HG02678 (cell line): ENCODE data around the gene RNF19B.

Source experiments
- ATAC-seq: cut with Tn5 transposase; IDR thresholded peaks from one replicate; pipeline ENCODE4 v1.9.1; 2021; ENCODE audit warnings: mild to moderate bottlenecking, moderate library complexity; ENCODE audit not compliant: unreplicated experiment

Gene RNF19B

DNA sequence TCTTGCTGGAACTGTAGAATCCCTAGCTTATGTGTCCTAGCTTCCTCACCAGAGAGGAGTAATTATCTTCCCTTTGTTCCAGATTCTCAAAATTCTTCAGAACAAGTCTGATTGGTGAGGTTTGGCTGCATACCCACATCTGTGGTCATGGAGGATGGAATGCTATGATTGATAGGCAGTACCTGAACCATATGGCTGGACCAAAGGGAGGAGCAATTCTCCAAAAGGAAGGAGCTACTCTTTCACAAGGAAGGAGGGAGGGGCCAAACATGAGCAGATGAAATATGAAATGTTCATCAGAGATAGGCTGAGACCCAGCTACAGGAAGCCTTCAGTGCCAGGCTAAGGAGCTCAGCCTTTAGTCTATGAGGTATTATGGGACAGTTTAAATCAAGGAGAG is 5.0 kb upstream of the RNF19B start:
- ATAC-seq = no peak

DNA sequence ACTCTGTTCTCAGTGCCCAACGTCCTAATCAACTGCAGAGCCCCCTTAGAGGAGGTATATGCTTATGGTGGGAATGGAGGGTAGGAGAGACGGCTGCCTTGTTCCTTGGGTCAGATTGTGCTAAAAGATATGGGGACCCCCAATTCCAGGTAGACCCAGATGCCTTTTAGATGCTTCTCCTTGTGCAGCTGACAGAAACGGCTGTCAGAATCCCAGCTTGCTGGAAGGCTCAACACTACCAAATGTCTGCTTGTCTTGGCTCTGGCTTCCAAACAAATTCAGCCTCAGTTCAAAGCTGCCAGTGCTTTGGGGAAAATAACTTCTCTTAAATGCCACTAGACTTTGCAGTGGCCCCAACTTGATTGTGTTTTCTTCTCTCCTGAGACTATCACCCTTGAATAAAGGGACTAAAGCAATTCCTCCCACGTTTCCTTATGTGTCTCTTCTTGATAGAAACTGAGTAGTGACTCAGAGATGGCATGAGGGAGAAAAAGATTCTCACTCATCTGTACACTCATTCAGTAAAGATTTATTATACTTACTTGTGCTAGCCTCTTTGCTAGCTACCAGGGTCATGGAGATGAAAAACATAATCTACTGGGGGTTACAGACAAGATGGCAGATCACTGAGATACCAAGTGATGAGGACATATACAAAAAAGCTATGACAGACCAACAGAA is 3.4 kb upstream of the RNF19B start:
- ATAC-seq = no peak

DNA sequence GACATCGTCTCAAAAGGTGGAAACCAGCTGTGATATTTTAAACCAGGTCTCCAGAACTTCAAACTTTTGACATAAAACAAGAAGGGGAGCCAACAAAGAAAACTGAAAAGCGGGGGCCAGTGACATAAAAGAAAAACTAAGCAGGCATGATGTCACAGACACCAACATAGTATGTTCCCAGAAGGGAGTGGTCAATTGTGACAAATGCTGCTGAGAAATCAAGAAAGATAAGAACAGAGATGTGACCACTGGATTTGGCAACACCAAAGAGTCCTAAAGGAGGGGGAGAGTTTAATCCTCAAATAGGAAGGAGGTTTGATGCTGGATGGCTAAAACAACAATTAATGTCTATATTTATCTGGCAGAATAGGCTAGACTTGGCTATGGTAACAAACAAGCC is 2.3 kb upstream of the RNF19B start:
- ATAC-seq = no peak

DNA sequence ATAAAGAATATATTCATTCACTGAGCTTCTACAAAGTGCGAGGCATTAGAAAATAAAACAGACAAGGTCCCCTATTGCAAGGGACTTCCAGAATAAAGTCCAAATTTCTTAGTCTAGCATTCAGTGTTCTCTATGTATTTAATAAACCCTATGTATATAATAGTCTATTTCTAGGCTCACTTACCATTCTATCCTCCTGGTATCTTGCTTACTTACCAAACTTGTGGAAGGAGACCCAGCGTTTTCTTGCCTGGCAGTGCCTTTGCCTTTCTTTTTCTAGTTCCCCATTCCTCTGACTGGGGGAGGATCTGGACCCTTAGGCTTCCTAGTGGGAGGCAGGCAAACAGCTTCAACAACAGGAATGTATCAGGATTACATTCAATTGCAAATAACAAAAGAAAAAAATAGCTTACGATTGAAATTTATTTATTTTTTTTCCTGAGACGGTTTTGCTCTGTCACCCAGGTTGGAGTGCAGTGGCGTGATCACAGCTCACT is 690 bp upstream of the RNF19B start:
- ATAC-seq = no peak

DNA sequence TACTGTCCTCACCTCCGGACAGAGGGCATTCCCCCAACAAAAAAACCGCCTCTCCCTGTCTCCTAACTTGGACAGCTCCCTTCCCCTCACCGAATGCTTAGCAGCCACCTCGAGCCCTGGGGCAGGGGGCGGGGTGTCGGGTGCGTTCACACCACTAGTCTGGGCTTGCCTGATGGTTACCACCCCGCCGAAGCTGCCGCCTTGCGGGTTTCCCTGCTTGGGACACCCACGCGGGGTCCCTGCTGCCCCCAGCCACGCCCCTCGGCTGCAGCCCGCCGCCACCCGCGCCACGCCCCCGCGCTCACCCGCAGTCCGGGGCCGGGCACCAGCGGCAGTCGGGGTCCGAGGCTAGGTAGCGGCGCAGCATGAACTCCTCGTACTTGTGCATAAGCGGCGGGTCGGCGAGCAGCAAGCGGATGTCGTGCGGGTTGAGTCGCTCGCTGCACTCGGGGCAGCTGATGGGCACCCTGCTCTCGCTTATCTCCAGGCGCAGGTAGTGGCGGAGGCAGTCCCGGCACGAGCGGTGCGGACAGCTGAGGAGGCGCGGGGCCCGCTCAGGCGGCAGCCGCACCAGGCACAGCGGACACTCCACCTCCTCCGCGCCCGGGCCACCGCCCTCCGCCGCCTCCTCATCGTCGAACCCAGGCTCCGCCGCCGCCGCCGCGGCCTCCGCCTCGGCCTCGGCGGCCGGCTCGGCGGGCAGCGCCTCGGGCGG is 706 bp downstream of the RNF19B start:
- ATAC-seq = peak; percentile 22

DNA sequence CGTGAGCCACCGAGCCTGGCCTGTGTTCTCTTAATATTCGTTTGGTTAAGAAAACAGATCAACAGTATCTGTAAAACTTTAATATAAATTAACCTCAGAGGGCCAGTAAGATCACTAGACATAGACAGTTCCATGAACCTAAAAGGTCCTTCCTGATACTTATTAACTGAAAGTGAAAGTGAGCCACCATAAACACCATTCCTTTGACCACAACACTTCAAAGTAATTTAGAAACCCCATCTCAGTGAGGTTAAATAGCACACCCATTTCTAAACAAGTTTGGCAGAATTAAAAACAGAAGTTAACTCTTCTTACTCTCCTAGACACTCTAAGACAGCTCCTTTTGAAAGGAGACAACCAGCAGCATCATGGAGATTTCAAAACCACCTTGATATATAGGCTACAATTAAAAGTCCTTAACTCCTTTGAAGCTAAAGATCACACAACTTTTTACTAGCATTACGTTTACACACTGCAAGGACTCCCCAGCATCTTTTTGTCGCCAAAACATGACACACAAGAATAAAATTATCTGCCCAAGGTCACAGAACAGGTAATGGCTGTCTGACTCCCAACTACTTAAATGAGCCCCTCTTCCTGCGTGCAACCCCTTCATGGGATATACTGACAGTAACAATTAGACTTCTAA is 2.2 kb downstream of the RNF19B start:
- no peak for ATAC-seq

DNA sequence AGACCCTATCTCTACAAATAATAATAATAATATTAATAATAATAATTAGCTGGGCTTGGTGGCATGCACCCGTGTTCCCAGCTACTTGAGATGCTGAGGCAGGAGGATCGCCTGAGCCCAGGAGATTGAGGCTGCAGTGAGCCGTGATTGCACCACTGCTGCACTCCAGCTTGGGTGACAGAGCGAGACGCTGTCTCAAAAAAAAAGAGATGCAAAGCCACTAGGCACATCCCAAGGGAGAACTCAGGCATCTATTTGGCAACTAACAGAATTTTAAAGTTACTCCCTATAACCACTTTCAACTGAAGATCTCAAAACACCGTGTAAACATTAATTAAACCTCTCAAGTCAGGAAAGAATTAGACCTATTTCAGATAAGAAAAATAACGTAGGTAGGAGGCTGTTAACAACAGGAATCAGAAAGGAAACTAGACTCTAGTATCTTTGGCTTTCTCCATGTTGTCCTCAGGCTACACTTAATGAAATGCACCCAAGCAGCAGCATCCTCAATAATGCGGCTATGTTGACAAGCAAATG is 3.7 kb downstream of the RNF19B start:
- ATAC-seq = no peak

DNA sequence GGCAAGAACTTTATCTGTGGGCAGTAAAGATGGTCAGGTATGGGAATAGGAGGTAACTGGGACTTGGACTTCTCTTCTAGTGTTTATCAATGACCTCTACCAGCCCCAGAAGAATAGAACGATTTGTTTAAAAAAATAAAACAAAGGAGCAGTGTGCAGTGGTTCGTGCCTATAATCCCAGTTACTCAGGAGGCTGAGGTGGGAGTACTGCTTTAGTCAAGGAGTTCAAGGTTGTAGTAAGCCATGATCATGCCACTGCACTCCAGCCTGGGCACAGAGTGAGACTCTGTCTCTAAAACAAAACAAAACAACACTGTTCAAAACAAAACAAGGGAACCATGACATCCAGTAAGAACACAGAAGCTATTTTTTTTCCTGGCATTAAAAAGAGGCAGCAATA is 4.3 kb downstream of the RNF19B start:
- ATAC-seq = no peak

DNA sequence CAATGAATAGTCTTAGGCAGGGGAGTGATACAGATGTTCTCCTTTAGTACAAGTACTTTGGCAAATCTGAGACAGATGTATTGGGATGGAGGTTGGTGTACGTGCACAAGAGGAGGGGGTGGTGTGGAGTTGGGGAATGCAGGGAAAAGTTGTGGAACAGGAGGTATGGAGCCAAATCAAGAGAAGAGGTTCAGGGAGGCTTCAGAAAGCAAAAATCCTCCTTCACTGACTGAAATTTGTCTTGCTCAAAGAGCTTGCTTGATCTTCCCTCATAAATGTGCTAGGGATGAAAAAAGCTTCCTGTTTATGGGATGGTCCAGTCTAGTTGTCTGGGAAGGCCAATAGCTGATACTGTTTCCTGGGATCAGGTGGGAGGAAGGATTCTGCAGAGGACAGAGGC is 5.8 kb downstream of the RNF19B start:
- no peak for ATAC-seq

DNA sequence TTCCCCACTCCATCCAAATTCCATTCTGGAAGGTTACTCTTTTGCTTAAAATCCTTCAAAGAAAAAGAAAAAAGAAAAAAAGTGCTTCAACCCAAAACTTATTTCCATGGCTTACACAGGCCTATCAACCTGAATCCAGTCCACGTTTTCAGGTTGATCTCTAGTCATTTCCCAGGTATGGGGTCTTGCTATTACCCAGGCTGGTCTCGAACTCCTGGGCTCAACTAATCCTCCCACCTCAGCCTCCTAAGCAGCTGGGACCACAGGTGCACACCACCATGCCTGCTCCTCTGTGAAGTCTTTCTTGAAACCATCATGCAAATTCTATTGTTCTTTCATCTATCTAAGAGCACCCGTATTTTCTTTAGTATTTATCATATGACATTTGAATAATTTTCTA is 7.6 kb downstream of the RNF19B start:
- ATAC-seq = no peak

DNA sequence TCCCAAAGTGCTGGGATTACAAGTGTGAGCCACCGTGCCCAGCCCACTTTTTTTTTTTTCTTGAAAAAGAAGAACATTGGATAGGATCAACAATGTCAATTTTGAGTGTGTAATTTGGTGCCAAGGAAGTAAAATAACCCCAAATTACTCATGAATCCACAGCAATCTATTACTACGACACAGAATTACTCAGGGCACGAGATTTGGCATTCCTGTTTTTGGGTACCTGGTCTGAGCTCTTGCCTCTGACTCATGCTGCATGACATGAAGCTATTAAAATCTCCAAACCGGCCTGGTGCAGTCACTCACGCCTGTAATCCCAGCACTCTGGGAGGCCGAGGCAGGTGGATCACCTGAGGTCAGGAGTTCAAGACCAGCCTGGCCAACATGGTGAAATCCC is 10.4 kb downstream of the RNF19B start:
- ATAC-seq = no peak

DNA sequence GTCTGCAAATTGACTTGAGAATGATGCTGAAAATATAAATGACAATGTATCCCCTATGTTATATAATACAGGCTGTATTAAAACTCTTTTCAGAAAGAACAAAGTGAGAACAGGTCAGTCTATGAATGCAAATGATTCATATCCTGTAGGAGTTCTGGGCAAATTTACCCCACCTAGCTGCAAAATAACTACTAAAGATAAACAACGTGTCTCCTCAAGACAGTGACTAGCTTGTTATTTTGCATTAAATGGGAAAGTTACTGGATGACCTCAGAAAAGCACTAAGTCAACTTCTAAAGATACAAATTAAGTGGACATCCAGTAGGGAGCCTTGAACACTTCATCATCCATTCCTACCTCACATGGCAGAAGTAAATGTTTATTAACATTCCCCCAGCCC is 11.1 kb downstream of the RNF19B start:
- ATAC-seq = no peak

DNA sequence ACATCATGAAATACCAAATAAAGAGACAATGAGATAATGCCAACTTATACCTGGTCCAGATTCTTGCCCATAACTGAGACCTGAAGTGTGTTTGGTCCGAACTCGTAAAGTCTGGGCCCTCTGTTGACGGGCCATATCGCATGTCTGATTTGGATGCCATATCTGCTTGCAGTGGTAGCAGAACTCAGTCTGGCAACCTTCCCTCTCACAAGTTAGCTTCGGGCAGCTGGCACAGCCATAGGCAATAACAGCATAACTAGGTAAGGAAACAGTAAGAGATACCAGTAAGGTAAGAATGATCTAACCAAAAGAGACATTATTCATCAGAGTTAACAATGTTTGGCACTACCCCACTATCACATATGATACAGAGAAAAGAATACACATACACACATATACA is 15.1 kb downstream of the RNF19B start:
- ATAC-seq = no peak

DNA sequence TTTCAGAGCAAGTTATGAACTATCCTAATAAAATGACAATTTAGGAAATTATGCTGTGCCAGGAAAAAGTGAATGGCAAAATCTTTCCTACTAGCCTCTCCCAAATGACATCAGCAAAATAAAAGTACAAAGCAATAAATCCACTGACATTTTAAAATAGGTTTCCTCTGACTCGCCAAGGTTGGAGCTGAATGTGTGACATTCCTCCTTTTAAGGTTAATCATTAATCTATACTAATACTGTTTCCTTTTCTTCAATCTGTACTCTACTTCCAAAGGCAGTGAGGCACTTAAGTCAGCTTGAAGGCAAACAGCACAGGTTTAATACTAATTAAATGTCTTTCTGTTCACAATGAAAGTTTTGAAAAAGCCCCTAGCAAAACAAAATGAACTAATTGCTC is 15.7 kb downstream of the RNF19B start:
- no peak for ATAC-seq

DNA sequence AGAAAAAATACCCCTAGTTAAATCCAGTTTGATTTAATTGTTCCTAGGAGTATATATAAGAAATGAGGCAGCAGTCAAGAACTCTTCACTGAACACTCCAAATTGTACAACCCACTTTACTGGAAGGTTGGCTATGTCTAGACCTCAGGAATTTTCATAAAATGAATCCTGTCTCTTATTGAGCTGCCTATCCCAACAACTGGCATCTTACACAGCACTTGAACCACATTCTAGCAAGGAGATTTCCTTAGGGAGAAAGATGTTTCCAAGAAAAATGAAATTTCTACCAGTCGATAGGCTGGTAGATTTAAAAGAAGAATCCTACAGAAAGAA is 16.3 kb downstream of the RNF19B start:
- ATAC-seq = no peak

DNA sequence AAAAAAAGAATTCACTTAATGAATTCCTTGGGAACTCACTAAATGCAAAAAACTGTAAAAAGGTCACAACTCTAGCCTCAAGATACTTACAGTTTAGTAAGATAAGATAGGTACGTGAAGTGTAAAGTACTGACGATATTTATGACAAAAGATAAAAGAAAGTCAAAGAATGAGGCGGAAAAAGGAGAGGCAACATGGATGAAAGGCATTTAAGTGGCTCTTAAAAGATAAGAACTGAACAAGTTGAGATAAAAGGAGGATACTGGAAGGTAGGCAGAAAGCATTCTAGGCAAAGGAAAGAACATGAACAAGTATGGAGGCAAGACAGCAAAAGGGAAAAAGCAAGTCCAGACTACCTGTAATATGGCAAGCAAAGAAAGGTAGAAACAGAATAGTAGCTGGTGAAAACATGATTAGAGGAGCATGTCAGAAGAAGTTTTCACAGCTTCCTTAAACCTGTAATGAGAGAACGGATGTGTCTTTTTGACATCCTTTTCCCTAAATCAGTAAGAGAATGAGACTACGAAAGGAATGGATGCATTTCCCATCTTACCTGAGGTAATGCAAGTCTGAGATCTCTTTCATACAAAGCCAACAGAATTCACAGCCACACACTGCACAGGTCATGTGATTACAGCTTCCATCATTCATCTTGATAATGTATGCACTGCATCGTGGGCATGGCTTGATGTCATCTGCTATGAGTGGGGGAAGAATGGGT is 16.8 kb downstream of the RNF19B start:
- ATAC-seq = no peak

DNA sequence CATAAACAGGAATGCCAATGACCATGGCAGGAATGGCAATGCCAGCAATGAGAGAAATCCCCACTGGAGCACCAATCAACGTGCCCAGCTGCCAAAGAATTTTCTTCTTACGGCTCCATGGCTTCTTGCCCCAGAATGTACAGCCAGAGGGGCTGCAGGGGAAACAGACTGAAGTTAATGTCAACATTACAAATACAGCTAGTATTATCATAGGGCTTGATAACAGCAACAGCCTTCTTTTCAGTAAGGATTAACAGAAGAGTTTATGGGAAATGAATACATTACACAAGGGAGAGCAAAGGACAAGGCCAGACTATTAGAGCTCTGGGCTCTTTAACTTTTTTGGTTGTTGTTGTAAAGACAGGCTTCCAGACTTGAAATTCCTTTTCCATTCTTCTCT is 18.2 kb downstream of the RNF19B start:
- ATAC-seq = no peak

DNA sequence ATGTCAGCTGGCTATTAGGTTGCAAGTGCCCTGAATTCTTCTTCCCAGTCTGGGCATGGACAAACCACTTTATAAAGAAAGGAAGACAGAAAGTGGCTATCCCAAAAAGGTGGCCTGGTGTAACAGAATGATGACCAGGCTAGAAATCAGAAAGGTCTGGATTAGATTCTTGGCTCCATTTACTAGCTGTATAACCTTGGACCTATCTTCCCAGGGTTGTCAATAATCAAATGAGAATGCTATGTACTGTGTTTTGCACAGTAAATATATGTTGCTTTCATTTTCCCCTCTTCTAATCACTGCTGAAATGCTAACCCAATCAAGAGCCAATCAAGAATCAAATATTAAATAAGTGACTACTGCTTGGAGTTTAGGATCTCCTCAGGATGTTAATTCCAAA is 20.4 kb downstream of the RNF19B start:
- no peak for ATAC-seq

DNA sequence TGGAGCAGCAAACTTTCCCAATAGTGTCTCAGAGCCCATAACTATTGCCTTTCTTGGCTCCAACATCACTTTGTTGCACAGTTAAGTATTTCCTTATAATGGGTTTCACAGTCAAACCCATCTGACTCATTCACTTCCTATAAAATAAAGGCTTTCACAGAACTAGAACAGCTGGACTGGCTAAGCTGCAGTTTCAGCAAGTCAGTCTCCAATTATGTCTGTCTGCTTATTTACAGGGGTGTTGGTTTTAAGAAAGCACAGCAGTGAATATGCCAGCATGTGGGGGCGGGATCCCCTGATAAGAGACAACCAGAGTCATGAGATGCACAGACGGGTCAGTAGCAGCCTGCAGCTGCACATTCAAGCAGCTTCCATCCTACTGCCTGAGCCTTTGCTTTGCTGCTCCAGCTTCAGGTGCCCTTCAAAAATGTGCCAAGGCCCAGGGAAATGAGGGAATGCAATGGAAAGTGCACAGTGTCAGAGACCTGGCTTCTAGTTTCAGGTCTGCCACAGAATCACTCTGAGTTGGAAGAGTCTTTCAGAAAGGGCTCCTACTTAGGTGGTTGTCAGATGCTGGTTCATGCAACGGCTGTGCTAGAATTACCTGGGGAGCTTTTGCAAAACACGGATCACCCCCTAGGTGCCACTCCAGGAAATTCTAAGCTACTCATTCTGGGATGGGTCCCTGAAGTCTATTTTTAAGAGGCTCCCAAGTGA is 24.8 kb downstream of the RNF19B start:
- no peak for ATAC-seq

DNA sequence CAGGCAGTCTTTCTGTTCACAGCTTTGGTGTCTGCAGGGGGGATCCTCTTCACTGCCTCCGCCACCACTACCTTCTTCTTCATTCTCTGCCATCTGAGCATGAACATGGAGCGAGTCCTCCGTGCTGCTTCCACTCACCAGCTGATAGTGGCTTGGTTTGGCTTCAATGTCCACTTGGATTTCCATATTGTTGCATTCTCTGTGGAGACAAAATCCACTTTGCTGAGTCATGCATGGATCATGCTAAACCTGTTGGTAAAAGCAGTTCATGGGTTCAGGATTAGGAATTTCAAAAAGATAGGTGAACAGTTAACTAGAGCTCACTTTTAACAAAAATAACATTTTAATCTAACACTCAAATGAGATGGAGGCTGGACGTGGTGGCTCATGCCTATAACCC is 27.5 kb downstream of the RNF19B start:
- no peak for ATAC-seq

DNA sequence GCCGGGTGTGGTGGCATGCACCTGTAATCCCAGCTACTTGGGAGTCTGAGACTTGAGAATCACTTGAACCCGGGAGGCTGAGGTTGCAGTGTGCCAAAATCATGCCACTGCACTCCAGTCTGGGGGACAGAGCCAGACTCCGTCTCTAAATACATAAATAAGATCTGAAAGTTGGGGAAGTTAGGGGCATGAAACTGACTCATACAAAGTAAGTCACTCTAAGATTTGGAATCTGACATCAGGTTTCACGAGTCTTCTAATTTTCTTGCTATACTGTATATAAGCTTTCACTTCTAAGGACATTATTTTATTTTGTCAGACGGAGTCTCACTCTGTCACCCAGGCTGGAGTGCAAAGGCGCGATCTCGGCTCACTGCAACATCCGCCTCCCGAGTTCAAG is 30.1 kb downstream of the RNF19B start:
- no peak for ATAC-seq
